GM08714 (cell line): ENCODE results near the gene HJV.
"Not testable (repeated sequence)": the region's sequence is repeated elsewhere in the genome, so short reads cannot be mapped to it uniquely, and the experiment has no call there.

Experiments used
- H3K4me3 ChIP-seq: fragments of 200-500 bp; sonication (Bioruptor generic); 2 replicates; pipeline ENCODE4 v1.5.1; 2014; ENCODE audit warnings: mild to moderate bottlenecking, low read length, inconsistent platforms
- ZNF274 ChIP-seq: IDR thresholded peaks from 2 replicates; pipeline ENCODE4 v1.6.1; 2012; ENCODE audit warnings: mild to moderate bottlenecking, low read depth, low read length

Gene HJV

GRCh38 chr1:146021622-146022402 lies at the start of gene HJV:
HJV (minus strand) TSS chr1:146021735; CDS start chr1:146020231, 1,504 bp downstream.
- no peak for TF ChIP-seq ZNF274
- H3K4me3 ChIP-seq: no peak within 1 kb of the TSS

GRCh38 chr1:146059148-146059547 lies 37.6 kb upstream of the HJV start:
- H3K4me3 ChIP-seq: not testable (repeated sequence)

GRCh38 chr1:146051852-146052676 lies 30.5 kb upstream of the HJV start:
- H3K4me3 ChIP-seq: peak overlapping the region; percentile 53

GRCh38 chr1:146051452-146051851 lies 29.9 kb upstream of the HJV start:
- no peak for TF ChIP-seq ZNF274
- H3K4me3 ChIP-seq: peak overlapping the region; percentile 45

GRCh38 chr1:146050652-146050963 lies 29.1 kb upstream of the HJV start:
- not testable (repeated sequence) for H3K4me3 ChIP-seq

GRCh38 chr1:146049866-146050651 lies 28.5 kb upstream of the HJV start:
- H3K4me3 ChIP-seq: not testable (repeated sequence)

GRCh38 chr1:146049436-146049835 lies 27.9 kb upstream of the HJV start:
- H3K4me3 ChIP-seq: no peak overlapping the region
- no peak for TF ChIP-seq ZNF274

GRCh38 chr1:146048514-146049115 lies 27.1 kb upstream of the HJV start:
- H3K4me3 ChIP-seq: not testable (repeated sequence)

- no peak for TF ChIP-seq ZNF274
Measured at GRCh38 chr1:146046664-146047063, 25.1 kb upstream of the HJV start.

GRCh38 chr1:146039844-146040194 lies 18.3 kb upstream of the HJV start:
- H3K4me3 ChIP-seq: peak overlapping the region; percentile 64; the same call in 1 of the 2 replicates
- TF ChIP-seq ZNF274: no peak

More at GRCh38 chr1:146046664-146047063, 25.1 kb upstream of the HJV start:
- no peak overlapping the region for H3K4me3 ChIP-seq

GRCh38 chr1:146036965-146037646 lies 15.6 kb upstream of the HJV start:
- H3K4me3 ChIP-seq: peak overlapping the region; percentile 64
- TF ChIP-seq ZNF274: no peak

- peak overlapping the region; percentile 64 for H3K4me3 ChIP-seq
- TF ChIP-seq ZNF274: no peak
Measured at GRCh38 chr1:146036241-146036964, 14.9 kb upstream of the HJV start.

GRCh38 chr1:146035048-146035423 lies 13.5 kb upstream of the HJV start:
- no peak for TF ChIP-seq ZNF274

More at GRCh38 chr1:146035048-146035423, 13.5 kb upstream of the HJV start:
- peak overlapping the region; percentile 62 for H3K4me3 ChIP-seq
